Fibroblast of skin of left biceps (primary cell): ENCODE measurements around the gene PLCB1.

Source experiments
- DNase-seq, 2 experiments: peaks; one replicate each; pipeline ENCODE4 v3.0.0-alpha.2; 2013; ENCODE audit warnings: low read depth in 2 of 2

Gene PLCB1

GRCh38 chr20:8879669-8880068 is 747.6 kb downstream of the PLCB1 start:
- DNase-seq, result no peak

DNA sequence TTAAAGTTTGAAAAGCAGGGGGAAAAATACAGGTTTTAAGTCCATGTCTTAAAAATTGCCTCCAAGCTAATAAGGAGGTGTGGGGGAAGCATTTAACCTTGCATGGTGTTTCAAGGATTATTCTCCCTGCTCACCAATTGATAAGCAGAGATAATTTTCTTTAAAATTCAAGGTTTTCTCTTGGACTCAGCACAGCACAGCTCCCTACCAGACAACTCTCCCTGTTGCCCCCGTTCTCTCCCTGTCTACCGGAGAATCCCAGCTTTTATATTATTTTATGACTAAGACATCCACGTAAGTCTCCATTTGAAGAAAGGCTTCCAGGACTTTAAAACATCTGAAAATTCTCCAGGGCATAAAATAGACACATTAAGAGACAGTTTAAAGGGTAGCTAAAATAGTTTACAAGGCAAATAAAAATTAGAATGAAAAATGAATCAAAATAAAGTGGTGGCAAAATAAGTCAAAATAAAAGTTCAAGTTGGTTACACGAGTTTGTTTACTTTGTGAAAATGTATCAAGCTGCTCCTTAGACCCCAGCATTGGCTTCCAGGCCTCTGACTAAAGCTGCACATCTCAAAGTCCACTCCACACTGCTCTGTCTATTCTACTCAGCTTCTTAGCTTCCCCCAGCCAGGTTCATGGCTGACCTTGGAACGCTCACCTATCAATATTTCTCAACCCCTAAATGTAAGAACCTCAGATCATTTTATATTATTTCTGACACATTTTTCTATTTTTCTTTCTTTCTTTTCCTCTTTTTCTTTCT is 748.2 kb downstream of the PLCB1 start:
- DNase-seq, result no peak

- DNase-seq, result no peak
These were observed 759.0 kb downstream of the PLCB1 start for GRCh38 chr20:8891039-8891438.

DNA sequence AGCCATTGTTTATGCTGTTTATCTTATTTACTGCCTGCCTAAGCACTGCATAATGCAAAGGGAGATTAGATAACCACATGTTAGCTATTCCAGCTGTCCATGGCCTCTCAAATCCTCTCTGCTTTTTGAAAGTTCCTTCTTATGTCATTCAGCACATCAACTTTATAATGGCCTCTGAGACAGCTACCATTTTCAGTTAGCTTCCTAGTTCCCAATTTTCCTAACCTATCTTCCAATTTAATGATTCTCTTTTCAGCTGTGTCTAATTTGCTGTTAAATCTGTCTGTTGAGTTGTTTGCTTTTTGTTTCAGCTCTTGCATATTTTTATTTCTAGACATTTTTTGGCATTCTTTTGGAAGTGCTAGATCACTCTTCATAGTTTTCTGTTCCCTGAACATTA is 763.4 kb downstream of the PLCB1 start:
- DNase-seq, result no peak

- no peak for DNase-seq
These were observed 766.8 kb downstream of the PLCB1 start for GRCh38 chr20:8898823-8899222.

DNA sequence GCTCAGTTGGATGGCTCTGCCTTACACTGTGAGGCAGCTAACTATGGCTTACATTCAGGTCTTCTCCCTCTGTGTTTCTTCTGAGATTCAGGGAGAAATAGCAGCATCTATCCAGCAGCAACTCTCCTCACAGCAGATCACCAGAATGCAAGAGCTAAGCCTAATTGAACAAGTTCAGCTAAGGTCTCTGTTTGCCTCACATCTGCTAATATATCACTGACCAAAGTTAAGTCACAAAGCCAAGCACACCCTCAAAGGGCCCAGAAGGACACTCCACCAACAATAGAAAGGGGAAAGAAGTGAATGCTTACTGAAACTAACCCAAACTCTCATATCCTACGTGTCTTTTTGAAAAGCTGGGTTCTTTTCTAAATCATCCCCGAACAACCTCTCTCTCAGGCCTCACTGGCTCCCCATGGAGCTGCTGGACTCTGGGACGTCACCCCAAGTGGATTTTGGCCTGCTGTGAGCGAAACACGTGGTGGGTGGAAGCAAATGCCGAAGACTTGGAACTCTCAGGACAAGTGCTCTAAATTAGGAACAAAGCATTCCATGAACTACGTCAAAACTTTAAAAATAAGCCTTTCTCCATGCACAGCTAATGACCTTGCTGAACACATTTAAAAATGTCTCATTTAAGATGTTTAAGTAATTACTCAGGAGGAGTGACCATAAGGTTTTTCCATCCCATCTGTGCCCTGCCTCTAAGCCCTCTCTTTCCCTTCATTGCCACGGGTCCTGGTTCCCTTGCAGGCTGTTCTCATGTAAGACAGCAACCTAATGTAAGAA is 769.4 kb downstream of the PLCB1 start:
- no peak for DNase-seq

- DNase-seq, result no peak
These were observed 771.9 kb downstream of the PLCB1 start for GRCh38 chr20:8903655-8904605.

- no peak for DNase-seq
These were observed 777.5 kb downstream of the PLCB1 start for GRCh38 chr20:8909596-8909995.

DNA sequence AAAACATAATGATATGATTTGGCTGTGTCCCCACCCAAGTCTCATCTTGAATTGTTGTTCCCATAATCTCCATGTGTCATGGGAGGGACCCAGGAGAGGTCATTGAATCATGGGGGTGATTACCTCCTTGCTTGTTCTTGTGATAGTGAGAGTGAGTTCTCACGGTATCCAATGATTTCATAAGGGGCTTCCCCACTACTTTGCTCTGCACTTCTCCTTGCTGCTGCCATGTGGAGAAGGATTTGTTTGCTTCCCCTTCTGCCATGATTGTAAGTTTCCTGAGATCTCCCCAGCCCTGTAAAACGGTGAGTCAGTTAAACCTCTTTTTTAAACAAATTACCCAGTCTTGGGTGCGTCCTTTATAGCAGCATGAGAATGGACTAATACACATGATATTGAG is 780.0 kb downstream of the PLCB1 start:
- DNase-seq, result no peak

- DNase-seq, result no peak
These were observed 780.7 kb downstream of the PLCB1 start for GRCh38 chr20:8912731-8913130.

DNA sequence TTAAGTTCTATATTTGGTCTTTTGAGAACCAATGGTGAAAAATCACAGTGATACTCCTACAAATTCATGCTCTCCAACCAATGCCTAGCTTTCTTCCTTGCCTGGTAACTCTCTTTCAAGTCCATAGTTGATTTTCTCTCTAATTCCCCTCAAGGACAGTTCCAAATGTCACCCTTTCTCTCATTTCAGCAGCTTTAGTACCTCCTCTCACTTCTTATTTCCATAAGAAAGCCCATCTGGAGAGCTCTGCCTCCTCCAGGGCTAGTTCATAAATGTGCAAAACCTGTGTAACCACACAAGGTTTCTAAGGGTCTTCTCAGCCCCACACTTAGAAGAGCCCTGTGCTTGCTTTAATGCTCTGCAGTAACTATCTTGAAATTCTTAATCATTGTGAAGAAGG is 781.4 kb downstream of the PLCB1 start:
- DNase-seq, result no peak

GRCh38 chr20:8914421-8914820 is 782.4 kb downstream of the PLCB1 start:
- DNase-seq, result no peak

- DNase-seq, result no peak
These were observed 785.0 kb downstream of the PLCB1 start for GRCh38 chr20:8917084-8917483.

GRCh38 chr20:8918145-8918544 is 786.1 kb downstream of the PLCB1 start:
- no peak for DNase-seq

DNA sequence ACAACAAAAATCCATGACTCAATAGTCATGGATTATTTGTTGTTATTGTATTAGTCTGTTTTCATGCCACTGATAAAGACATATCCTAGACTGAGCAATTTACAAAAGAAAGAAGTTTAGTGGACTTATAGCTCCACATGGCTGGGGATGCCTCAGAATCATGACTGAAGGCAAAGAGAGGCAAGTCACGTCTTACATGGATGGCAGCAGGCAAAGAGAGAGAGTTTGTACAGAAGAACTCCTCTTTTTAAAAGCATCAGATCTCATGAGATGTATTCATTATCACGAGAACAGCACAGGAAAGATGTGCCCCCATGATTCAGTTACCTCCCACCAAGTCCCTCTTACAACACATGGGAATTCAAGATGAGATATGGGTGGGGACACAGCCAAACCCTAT is 792.5 kb downstream of the PLCB1 start:
- DNase-seq, result no peak

DNA sequence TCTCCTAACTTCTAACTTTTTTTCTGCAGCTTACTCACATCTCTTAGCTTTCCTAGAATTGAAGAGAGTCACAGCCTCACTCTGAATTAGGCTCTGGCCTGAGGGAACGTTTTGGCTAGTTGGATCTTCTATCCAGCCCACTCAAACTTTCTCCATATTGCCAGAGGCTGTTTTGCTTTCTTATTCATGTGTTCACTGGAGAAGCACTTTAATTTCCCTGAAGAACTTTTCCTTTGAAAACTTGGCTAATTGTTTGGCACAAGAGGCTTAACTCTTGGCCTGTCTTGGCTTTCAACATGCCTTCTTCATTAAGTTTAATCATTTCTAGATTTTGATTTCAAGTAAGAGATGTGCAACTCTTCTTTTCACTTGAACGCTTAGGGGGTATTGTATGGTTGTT is 798.7 kb downstream of the PLCB1 start:
- no peak for DNase-seq

- DNase-seq, result peak in 1 of 2 experiments; percentile 28
These were observed 800.4 kb downstream of the PLCB1 start for GRCh38 chr20:8932192-8933165.

DNA sequence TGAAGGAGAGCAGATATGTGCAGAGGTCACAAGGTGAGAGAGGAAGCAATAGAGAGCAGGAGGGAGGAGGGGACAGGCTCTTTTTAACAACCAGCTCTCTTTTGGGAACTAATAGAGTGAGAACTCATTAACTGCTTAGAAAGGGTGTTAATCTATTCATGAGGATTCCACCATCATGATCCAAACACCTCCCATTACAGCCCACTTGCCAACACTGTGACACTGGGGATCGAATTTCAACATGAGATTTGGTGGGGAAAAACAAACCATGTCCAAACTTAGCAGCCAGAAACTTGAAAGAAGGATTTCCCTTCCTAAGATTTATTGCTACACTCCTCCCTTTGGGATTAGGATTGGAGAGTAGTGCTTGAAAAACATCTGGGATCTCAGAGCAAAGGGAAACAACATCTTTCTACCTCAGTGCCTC is 801.3 kb downstream of the PLCB1 start:
- DNase-seq, result no peak

DNA sequence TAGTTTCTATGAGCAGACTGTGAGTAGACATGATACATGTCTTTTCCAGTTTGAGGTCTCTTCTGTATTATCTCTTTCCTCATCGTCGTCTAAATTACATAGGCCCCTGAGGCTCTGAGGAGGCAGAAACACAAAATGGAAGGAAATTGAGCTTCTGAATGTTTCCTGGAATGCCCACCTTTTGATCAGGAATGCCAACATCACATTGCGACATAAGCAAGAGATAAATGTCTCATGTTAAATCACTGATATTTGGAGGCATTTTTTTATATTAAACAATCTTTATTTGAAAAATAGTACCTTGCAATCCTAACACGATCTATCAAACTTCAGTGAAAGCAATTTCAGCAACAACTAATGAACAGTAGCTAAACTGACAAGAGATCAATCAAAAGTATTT is 802.3 kb downstream of the PLCB1 start:
- no peak for DNase-seq
